Caco-2 (cell line): ENCODE measurements around the gene SPG11. TPM values are rescaled to one million over a fixed set of nuclear protein-coding genes. Genes with fewer than 3 reads are reported as not detected.

Experiments
- BruUV-seq: library from RNA; stranded (reverse); fragments of 400-500 nt; replicated peaks from 2 replicates; lab custom pipeline; 2021; lab: Mats Ljungman, UMichigan
- CTCF ChIA-PET: fragments of 300-600 bp; sonication (Branson Sonifier 250); formaldehyde crosslinking; loops from one replicate; lab custom pipeline; 2022; ENCODE audit warnings: antibody characterized with exemption; lab: Charles Lee
- POLR2A ChIA-PET: fragments of 300-600 bp; sonication (Branson Sonifier 250); formaldehyde crosslinking; loops from one replicate; lab custom pipeline; 2022; ENCODE audit warnings: antibody characterized with exemption; lab: Charles Lee
- DNase-seq, 2 experiments: peaks; one replicate each; pipeline versions ENCODE4 v3.0.0 to v3.0.0-alpha.2; 2020 to 2022
- H3K27me3 ChIP-seq: replicated peaks from 2 replicates; pipeline ENCODE4 v1.6.0; 2011; ENCODE audit warnings: low read length; ENCODE audit not compliant: control insufficient read depth, insufficient read depth
- H3K36me3 ChIP-seq: 2 replicates; pipeline ENCODE4 v1.5.1; 2011; ENCODE audit warnings: low read length; ENCODE audit not compliant: control insufficient read depth, insufficient read depth
- H3K4me1 ChIP-seq: fragments of 250-450 bp; sonication (Bioruptor Pico); 2 replicates; pipeline ENCODE4 v1.5.1; 2020; ENCODE audit warnings: mild to moderate bottlenecking
- H3K4me3 ChIP-seq: 2 replicates; pipeline ENCODE4 v1.5.1; 2011; ENCODE audit warnings: low read depth, mild to moderate bottlenecking, control low read depth, low read length
- H3K9me3 ChIP-seq: fragments of 250-450 bp; sonication (Bioruptor Pico); 2 replicates; pipeline ENCODE4 v1.5.1; 2020; ENCODE audit warnings: mild to moderate bottlenecking, moderate library complexity
- H3K27ac Mint-ChIP-seq: one replicate; pipeline ENCODE4 v1.8.0; 2022; ENCODE audit warnings: mixed read lengths; ENCODE audit not compliant: unreplicated experiment
- H3K27me3 Mint-ChIP-seq: one replicate; pipeline ENCODE4 v1.8.0; 2022; ENCODE audit warnings: mixed read lengths; ENCODE audit not compliant: insufficient read depth, unreplicated experiment
- H3K36me3 Mint-ChIP-seq: one replicate; pipeline ENCODE4 v1.8.0; 2022; ENCODE audit warnings: mild to moderate bottlenecking, mixed read lengths; ENCODE audit not compliant: insufficient read depth, unreplicated experiment
- H3K4me1 Mint-ChIP-seq: one replicate; pipeline ENCODE4 v1.8.0; 2022; ENCODE audit warnings: low read depth, mixed read lengths; ENCODE audit not compliant: unreplicated experiment
- H3K4me3 Mint-ChIP-seq: one replicate; pipeline ENCODE4 v1.8.0; 2022; ENCODE audit warnings: mild to moderate bottlenecking, moderate library complexity, mixed read lengths; ENCODE audit not compliant: unreplicated experiment
- H3K9me3 Mint-ChIP-seq: one replicate; pipeline ENCODE4 v1.8.0; 2022; ENCODE audit warnings: mixed read lengths; ENCODE audit not compliant: unreplicated experiment
- CTCF ChIP-seq, 2 experiments: fragments of 200-600 bp in 1 of 2; IDR thresholded peaks; 1 replicate in 1 of 2; 2 replicates in 1 of 2; pipeline versions ENCODE4 v1.5.1 to v1.8.0; 2011 to 2022; ENCODE audit warnings: antibody characterized with exemption in 1 of 2, control low read depth in 1 of 2, inconsistent platforms in 1 of 2, low read depth in 1 of 2, low read length in 1 of 2, mild to moderate bottlenecking in 1 of 2, moderate library complexity in 1 of 2; ENCODE audit not compliant: insufficient read depth in 1 of 2, severe bottlenecking in 1 of 2, unreplicated experiment in 1 of 2
- intact Hi-C: fragments of 100-400 bp; cut with micrococcal nuclease; formaldehyde crosslinking; loops from one replicate; pipeline ENCODE4 v1.10.0; 2022; ENCODE audit not compliant: unreplicated experiment
- total RNA-seq: library from RNA; stranded (reverse); gene quantifications from 2 replicates; pipeline ENCODE4 v1.2.3, GENCODE V29; 2022

The SPG11 gene
- total RNA-seq, 1 experiment from 2014 or later, result 43.3 TPM

- POLR2A ChIA-PET, result no interaction called here
- CTCF ChIA-PET, result no interaction called here
- Histone ChIP-seq H3K4me3 (no peak overlapping the region), H3K27me3 (no peaks in the 10 kb centered on the region), H3K9me3 (no peaks in the 10 kb centered on the region), H3K36me3 (no peaks in the 10 kb centered on the region), H3K4me1 (no peaks in the 10 kb centered on the region)
- Mint-ChIP-seq H3K4me3 (no peak overlapping the region), H3K27ac (no peak overlapping the region), H3K4me1 (no peaks in the 10 kb centered on the region), H3K36me3 (peaks cover 42% of the 10 kb centered on the region), H3K27me3 (no peaks in the 10 kb centered on the region), H3K9me3 (no peaks in the 10 kb centered on the region)
- no peak for DNase-seq
- no TSS peak for BruUV-seq
- TF ChIP-seq CTCF (IDR thresholded peaks at IDR 0.05; ENCODE audit: insufficient read depth in 1 of 2, low read depth in 1 of 2, low read length in 1 of 2, severe bottlenecking in 1 of 2, unreplicated experiment in 1 of 2), result no peak
- intact Hi-C loops, result no loop called here
These were observed 6.1 kb downstream of the SPG11 start for GRCh38 chr15:44657378-44657777.

- Mint-ChIP-seq H3K9me3 (no peaks in the 10 kb centered on the region), H3K27me3 (no peaks in the 10 kb centered on the region), H3K27ac (no peak overlapping the region), H3K4me1 (no peaks in the 10 kb centered on the region), H3K36me3 (peaks cover 42% of the 10 kb centered on the region), H3K4me3 (no peak overlapping the region)
- no peaks in the 10 kb centered on the region for H3K9me3 ChIP-seq
- BruUV-seq, result no TSS peak
- no peaks in the 10 kb centered on the region for H3K4me1 ChIP-seq
- CTCF ChIA-PET, result no interaction called here
- H3K4me3 ChIP-seq, result no peak overlapping the region
- POLR2A ChIA-PET, result no interaction called here
- H3K36me3 ChIP-seq, result no peaks in the 10 kb centered on the region
- H3K27me3 ChIP-seq, result no peaks in the 10 kb centered on the region
- no peak for DNase-seq
- intact Hi-C loops, result no loop called here
- TF ChIP-seq CTCF (IDR thresholded peaks at IDR 0.05; ENCODE audit: insufficient read depth in 1 of 2, low read depth in 1 of 2, low read length in 1 of 2, severe bottlenecking in 1 of 2, unreplicated experiment in 1 of 2), result no peak
These were observed 6.5 kb downstream of the SPG11 start for GRCh38 chr15:44656913-44657312.

- Histone ChIP-seq H3K27me3 (no peaks in the 10 kb centered on the region), H3K9me3 (no peaks in the 10 kb centered on the region), H3K36me3 (no peaks in the 10 kb centered on the region), H3K4me1 (no peaks in the 10 kb centered on the region), H3K4me3 (no peak overlapping the region)
- Mint-ChIP-seq H3K36me3 (peaks cover 42% of the 10 kb centered on the region), H3K4me1 (no peaks in the 10 kb centered on the region), H3K27me3 (no peaks in the 10 kb centered on the region), H3K9me3 (no peaks in the 10 kb centered on the region), H3K4me3 (no peak overlapping the region), H3K27ac (no peak overlapping the region)
- CTCF ChIA-PET, result no interaction called here
- BruUV-seq, result no TSS peak
- TF ChIP-seq CTCF (IDR thresholded peaks at IDR 0.05; ENCODE audit: insufficient read depth in 1 of 2, low read depth in 1 of 2, low read length in 1 of 2, severe bottlenecking in 1 of 2, unreplicated experiment in 1 of 2), result no peak
- intact Hi-C loops, result no loop called here
- POLR2A ChIA-PET, result no interaction called here
- no peak for DNase-seq
These were observed 7.2 kb downstream of the SPG11 start for GRCh38 chr15:44656298-44656697.
